ENCODE measurements around the gene ZFP64.

DNA sequence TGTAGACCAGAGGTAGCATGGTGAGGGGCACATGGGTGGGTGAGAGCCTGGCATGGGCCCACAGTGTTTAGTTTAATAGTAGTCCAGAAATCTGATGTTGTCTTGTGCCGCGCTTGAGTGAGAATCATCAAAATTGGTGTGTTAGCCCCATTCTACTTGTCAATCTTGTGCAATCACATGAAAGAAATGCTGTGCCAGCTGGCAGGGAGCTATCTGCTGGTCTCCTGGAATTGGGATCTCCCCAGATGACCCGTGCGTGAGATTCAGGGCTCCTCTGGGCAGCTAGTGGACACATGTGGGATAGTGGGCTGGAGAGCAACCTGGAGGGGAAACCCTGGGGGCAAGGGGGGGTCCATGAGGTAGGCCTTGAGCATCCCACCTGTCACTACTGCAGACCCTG, 43.5 kb upstream of the ZFP64 start:
- TF ChIP-seq, protein P1, sequence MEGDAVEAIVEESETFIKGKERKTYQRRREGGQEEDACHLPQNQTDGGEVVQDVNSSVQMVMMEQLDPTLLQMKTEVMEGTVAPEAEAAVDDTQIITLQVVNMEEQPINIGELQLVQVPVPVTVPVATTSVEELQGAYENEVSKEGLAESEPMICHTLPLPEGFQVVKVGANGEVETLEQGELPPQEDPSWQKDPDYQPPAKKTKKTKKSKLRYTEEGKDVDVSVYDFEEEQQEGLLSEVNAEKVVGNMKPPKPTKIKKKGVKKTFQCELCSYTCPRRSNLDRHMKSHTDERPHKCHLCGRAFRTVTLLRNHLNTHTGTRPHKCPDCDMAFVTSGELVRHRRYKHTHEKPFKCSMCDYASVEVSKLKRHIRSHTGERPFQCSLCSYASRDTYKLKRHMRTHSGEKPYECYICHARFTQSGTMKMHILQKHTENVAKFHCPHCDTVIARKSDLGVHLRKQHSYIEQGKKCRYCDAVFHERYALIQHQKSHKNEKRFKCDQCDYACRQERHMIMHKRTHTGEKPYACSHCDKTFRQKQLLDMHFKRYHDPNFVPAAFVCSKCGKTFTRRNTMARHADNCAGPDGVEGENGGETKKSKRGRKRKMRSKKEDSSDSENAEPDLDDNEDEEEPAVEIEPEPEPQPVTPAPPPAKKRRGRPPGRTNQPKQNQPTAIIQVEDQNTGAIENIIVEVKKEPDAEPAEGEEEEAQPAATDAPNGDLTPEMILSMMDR (IDR thresholded peaks at IDR 0.05 in 8 of 11, conservative IDR thresholded peaks at IDR 0.05 in 3 of 11) = no peak
- TF ChIP-seq POLR2AphosphoS5 (IDR thresholded peaks at IDR 0.05) (no peak), POLR2A (IDR thresholded peaks at IDR 0.05) (no peak)
